HG02678 (cell line): ENCODE measurements around the gene PCDHGA1.

Source experiments
- ATAC-seq: cut with Tn5 transposase; IDR thresholded peaks from one replicate; pipeline ENCODE4 v1.9.1; 2021; ENCODE audit warnings: mild to moderate bottlenecking, moderate library complexity; ENCODE audit not compliant: unreplicated experiment

Gene PCDHGA1

DNA sequence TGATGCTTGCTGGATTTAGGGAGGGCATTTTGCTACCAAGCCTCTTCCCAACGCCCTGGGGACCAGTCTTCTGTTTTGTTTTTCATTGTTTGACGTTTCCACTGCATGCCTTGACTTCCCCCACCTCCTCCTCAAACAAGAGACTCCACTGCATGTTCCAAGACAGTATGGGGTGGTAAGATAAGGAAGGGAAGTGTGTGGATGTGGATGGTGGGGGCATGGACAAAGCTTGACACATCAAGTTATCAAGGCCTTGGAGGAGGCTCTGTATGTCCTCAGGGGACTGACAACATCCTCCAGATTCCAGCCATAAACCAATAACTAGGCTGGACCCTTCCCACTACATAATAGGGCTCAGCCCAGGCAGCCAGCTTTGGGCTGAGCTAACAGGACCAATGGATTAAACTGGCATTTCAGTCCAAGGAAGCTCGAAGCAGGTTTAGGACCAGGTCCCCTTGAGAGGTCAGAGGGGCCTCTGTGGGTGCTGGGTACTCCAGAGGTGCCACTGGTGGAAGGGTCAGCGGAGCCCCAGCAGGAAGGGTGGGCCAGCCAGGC lies 181.5 kb downstream of the PCDHGA1 start:
- no peak for ATAC-seq

DNA sequence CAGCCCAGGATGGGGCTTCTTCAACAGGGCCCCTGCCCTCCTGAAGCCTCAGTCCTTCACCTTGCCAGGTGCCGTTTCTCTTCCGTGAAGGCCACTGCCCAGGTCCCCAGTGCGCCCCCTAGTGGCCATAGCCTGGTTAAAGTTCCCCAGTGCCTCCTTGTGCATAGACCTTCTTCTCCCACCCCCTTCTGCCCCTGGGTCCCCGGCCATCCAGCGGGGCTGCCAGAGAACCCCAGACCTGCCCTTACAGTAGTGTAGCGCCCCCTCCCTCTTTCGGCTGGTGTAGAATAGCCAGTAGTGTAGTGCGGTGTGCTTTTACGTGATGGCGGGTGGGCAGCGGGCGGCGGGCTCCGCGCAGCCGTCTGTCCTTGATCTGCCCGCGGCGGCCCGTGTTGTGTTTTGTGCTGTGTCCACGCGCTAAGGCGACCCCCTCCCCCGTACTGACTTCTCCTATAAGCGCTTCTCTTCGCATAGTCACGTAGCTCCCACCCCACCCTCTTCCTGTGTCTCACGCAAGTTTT lies 182.1 kb downstream of the PCDHGA1 start:
- ATAC-seq: no peak

DNA sequence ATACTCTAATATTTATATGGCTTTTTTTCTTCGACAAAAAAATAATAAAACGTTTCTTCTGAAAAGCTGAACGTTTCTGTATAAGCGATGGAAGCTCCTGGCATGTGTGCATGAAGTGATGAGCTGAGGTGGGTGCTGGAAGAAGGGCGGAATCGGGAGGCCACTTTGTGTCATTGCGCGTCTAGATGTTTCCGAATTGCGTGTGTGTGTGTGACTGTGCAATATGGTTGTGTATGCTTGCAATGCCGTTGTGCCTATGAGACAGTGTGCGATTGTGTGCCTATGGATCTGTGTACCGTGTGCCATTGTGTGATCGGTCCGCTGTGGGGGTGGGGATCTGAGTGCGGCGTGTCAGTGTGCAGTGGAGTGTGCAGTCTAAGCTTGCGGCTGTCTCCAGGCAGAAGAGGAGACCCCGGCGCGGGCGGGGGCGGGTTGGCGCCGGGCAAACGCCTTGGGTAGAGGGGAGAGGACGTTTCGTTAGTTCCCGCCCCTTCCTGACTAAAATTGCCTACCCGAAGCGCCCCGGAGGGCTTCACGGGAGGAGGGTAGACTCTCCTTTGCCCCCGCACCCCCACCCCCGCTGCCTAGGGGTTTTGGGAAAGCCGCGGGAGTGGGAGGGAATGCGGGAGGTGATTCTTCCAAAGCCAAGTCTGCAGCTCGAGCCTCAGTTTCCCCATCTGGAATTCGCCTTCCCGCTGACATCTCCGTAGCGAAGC lies 182.8 kb downstream of the PCDHGA1 start:
- no peak for ATAC-seq

DNA sequence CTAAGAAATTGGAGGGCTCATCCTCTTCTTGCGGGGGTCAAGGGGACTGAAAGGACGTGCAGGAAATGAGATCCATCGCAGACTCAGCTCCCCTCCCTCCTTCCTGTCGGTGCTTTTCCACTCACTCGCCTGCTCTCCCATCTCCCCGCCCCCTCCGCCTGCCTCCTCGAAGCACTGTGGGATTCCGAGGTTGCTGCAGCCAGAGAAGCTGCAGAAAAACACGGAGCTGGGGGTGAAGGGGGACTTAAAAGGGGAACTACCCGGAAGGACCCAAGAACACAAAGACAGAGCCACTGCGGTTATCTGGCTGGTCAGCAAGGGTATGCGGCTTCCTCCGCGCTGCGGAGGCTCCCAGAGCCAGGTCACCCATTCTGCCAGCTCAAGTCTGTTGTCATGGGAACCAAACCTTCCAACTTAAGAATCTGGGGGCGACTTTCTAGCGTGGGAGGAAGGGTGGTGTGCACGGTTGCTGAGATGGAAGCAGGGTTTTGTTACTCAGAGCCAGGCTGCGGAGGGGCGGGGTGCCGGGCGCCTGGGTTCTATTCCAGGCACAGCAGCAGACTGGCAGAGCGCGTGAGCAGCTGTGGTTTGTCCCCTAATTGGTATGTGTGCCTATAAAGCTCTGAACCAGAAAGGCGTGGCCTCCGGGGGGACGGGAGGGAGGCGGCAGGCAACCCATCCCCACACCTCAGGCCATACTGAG lies 183.5 kb downstream of the PCDHGA1 start:
- peak; percentile 35 for ATAC-seq

DNA sequence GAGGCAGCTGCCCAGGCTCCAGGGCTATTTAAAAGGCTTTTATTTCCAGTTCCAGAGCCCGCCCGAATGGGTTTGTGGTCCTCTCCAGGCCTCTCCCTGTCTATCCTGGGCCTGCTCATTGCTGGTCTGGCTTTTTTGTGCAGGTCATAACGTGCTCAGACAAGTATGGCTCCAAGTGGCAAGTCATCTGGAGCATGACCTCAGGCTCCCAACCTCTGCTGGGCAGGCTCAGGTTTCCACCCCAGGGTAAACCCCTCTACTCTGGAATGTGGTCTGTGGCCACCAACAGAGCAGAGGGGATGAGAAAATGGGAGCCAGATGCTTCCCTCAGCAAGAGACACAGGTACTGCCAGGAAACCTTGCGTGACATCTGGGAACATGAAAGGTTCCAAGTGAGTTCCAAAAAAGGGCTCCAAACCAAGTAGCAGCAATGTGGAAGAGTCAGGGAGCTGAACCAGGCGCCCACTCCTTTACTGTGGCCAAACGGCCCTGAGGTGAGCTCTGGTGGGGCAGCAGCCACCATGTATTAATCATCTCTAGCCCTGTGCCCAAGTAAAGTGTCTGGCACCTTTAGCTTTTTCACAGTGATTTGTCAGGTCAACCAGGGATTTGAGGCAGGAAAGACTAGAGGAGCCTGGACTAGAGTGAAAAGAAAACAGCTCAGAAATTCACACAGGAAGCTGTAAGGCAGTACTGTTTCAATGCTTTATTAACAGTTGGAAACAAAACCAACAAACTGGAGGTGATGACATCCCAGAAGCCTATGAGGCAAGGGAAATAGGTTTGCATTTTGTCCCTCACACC lies 184.2 kb downstream of the PCDHGA1 start:
- ATAC-seq: peak; percentile 2

DNA sequence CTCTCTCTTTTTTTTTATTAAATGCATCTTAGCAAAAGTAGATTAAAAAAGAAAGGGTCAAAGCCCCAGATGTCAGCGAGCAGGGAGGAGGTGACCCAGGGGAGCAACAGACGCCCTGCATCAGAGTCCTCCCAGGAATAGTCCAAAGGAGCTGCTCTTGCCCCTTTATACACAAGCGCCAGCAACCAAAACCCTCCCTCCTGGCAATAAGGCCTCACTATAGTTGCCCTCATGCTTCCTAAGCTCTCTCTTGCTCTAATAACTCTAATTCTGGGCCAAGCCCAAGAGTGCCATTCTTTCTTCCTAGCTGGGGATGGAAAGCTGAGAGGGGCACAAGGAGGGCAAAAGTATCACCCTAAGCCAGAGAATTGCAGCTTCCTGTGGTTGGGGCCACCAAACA lies 184.8 kb downstream of the PCDHGA1 start:
- no peak for ATAC-seq

DNA sequence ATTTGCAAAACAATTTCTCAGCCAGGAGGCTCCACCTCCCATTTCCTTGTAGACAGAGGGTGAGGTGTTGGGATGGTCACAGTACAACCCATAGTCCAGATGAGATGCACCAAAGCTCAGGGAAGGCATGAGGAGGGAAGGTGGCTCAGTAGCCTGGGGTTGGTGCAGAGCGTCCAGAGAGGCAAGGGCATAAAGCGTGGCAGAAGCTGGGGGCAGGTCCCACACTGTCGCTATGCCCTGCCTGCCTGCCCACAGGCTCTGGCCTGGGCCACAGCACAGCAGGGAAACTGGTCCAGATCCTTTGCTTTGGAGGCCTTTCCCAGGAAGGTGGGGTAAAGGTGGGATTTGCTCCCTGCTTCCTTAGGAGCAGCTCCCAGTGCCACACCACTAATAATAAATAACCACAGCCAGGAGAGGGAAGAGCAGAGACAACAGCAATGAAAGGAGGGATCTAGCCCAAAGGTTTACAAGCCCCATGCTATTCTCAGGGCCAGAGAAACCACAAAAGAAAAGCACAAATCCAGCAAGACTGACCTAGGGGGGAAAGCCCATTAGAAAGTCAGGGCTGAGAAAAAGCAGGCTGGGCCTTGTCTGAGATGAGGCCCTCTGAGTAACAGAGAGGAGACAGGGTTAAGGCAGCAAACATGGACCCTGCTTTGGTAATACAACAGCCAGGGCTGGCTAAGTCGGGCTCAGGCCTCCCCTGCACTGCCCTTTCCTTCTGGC lies 185.8 kb downstream of the PCDHGA1 start:
- no peak for ATAC-seq

DNA sequence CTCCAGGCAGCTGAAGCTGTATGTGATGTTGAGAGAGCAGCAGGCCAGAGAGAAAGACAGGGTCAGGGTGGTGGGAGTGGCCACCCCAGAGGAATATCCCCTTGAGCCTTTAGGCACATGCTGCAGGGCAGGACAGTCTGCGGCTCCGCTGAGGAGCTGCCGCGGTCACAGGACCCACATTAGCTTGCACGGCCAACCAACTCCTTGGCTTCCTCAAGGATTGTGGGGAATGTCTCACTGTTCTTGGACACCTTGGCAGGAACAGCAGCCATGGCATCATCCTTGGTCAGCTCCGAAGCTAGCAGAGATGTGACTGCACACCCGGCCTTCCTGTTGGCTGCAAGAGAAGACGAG lies 186.3 kb downstream of the PCDHGA1 start:
- no peak for ATAC-seq

DNA sequence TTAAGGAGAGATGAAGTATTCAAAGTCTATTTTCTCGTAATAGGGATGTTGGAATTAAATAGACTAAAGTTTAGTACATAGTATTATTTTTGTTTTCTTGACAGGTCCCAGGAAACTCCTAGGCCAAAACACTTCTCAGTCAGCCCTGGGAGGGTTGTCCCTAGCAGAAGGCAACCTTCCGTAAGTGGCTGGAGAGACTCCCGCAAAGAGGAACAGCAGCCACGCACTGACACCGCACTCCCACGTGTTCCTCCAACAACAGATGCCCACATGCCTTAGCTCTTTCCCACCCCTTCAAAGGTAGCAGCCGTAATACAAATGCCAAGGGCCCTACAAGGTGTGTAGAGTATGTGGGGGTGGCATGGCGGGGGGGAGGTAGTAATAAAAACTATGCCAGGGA lies 187.0 kb downstream of the PCDHGA1 start:
- no peak for ATAC-seq

DNA sequence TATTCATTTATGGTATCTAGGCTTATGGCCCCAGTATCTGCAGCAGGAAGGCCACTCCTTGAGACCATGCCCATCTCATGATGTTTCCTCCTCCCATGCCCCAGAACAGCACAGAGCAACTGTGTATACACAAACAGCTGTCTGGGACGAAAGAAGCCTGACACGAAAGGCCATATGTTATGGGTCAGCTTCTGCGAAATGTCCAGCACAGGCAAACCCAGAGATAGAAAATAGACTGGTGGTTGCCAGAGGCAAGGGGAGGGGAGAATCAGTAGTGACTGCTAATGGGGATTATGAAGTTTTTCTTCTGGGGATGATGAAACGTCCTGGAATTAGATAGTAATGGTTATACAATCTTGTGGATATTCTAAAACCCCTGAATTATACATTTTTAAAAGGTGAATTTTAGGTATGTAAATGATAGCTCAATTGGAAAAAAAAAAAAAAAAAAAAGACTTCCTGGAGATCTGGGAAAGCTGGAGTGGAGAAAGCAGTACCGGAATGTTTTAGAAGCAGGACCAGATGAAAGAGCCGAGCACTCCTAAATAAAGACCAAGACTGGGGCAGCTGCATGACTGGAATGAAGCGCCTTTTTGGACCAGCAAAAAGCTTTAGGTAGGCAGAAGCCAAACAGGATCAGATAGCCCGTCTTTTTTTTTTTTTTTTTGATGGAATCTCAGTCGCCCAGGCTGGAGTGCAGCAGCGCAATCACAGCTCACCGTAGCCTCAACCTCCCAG lies 187.7 kb downstream of the PCDHGA1 start:
- ATAC-seq: no peak

DNA sequence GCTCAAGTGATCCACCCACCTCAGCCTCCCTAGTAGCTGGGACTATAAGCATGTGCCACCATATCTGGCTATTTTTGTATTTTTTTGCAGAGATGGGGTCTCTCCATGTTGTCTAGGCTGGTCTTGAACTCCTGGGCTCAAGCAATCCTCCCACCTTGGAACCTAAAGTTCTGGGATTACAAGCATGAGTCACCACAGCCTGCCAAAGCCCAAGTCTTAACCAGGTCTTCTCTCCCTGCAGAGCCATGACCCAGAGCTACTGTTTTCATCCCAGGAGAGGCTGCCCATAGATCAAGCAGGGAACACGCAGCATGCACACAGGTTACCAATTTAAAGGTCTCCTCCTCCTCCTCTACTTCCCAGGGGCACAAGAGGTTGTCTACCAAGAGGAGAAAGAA lies 188.3 kb downstream of the PCDHGA1 start:
- ATAC-seq: no peak

DNA sequence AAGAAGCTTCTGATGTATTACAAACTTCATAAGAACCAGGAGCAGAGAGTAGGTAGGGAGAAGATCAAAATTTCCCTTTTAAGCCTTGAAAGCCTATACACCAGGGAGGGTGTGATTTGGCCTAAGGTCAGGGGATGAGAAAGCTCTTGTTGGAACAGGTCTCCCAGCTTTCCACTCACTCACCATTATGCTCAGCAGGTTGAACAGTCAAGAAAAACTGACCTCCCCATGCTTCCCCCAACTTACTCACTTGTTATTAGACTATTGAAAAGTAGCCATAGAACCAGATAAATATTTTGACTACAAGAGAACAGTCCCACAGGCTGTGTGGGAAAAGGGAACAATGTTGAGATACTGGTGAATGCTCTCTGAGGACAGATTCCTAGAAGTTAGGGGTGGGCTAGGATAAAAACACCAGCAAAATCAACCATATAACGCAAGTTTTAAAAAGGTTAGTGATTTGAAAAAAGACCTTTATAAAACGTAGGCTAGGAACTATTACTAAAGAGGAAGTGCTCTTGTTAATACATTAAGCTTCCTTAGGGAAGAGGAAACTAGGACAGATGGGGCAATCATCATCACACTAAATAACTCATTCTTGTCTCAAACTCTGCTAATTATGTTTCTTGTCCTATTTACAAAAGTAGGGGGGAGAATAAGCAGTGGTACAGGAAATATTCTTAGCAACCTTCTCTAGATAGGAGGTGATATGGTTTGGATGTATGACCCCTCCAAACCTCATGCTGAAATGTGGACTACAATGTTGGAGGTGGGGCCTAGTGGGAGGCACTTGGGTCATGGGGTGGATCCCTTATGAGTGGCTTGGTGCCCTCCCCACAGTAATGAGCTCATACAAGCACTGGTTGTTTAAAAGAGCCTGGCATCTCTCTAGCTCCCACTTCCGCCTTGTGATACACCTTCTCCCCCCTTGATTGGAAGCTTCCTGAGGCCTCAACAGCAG lies 189.6 kb downstream of the PCDHGA1 start:
- no peak for ATAC-seq

DNA sequence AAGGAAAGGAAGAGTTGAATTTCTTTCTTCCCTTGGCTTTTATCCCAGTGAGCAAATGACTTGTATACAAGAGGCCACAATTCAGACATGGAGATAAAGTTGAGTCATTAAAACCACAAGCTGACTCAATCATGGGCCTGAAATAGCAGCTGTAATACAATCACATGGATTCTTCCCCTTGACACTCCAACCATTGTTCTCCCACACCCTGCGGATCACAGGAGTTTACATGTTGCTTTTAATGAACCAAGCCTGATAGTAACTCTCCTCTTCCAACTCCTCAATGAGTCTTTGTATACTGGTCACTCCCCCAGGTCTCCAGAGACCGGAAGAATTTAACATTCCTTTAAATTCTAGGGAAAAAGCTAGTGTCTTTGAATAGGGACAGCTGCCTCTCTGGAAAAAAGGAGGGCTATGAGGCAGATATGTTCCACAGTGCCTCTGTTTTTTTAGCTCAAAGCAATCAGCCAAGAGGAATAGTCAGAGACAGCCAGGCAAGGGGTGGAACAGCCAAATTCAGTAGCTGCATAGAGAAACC lies 191.0 kb downstream of the PCDHGA1 start:
- ATAC-seq: no peak

DNA sequence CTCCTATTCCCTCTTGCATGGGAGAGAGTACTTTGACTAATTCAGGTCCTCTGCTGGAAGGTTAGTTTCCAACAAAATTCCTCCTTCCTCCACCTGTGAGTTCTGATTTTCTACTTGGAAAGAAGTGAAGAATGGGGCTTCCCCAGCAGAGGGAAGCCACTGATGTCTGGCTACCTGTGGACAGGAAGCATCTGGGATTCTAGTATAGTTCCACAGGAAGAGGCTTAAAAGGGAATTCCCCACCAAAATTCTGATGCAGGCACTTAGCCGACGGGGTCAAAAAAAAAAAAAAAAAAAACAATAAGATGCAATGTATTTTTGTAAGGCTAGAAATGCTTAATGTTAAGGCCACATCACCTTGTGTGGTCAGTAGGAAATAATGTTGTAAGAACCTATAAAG lies 192.0 kb downstream of the PCDHGA1 start:
- no peak for ATAC-seq

DNA sequence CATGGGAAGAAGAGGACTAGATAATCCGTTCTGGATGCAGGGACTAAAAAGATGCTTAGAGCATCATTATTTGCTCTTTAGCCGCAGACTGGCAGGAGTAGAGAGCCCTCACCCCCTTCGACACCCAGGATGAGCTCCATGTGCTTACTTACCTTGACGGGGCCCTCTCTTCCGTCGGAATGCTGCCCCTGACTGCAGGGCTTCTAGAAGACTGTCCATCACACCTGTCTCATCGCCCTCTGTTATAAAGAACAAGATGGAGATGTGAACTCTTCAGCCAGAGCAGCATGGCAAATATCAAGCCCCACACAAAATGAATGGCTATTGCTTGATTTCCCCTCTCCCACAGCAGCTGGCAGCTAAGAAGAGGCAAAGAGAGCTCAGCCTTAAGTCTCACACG lies 193.7 kb downstream of the PCDHGA1 start:
- ATAC-seq: no peak

DNA sequence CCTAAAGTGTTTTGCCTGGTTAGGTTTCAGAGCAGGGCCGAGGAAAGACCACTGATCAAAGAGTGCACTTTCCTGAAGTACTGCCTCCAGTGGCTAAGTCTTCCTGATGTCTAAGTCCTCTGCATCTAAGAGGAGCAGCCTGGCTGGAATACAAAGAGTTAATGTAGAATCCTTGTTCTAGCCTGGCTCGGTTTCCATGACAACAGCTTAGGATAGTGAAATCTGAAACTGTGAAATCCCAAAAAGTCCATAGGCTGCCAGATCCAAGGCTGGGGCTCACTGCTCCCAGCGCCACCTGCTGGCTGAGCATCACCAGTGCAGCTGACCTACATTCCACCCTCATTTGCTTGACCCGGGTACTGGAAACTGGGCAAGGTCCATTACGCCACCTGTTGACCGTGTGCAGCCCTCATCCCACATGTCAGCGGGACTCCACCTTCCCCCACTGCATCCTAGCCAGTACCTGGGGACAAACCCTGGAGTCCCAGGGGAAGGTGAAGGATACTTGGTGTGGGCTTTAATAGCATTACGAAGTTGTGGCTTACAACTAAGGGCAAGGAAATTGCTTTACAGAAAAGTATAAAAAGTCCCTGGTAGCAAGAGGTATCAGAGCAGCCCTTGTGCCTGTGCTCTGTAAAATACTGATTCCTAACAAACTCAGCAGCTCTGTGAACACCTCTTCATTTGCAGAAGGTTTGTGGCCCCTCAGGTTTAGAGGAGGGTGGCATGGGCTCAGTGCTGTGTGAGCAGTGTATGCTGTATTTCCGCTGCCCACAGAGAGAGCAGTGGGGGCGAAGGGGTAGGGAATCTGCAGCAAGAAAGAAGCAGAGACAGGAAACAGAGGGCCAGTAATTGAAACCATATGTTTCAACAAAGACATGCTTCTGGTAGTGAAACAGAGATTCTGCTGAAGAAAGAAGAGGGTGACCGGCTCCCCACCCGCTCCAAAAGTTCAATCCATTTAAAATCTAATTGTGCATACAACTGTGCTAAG lies 194.6 kb downstream of the PCDHGA1 start:
- ATAC-seq: peak; percentile 82

DNA sequence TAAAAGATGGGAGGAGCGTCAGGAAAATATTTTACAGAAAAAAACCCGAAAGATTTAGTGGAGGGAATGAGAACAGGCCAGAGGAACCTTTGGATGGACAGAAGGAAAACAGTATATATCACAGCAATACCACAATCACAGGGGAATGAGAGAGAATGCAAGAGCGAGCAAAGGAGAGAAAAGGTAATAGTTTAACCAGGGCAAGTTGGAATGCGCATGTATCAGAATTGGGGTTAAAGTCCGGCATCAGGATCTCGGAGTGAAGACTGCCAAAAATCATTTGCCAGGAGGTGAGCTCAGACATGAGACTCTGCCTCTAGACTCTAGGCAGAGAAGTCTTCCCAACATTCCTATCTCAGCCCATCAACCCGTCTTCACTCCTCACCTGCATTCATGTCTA lies 195.3 kb downstream of the PCDHGA1 start:
- no peak for ATAC-seq
